A673 (cell line): ENCODE measurements around the gene GLCCI1.

ENCODE experiments used
- EZH2 ChIP-seq: fragments of 200-600 bp; sonication (generic); IDR thresholded peaks from 2 replicates; pipeline ENCODE4 v1.6.1; 2017; ENCODE audit warnings: borderline replicate concordance, low read depth, mild to moderate bottlenecking, mixed read lengths, antibody characterized with exemption, low read length; ENCODE audit not compliant: poor library complexity, severe bottlenecking
- TF ChIP-seq, protein P1 (sequence below): fragments of 300-800, 200-600 bp; sonication (generic); conservative IDR thresholded peaks from 2 replicates; pipeline ENCODE4 v1.5.1; 2017; ENCODE audit warnings: low read depth, mild to moderate bottlenecking, antibody characterized with exemption, low read length, moderate library complexity, mixed read lengths

GRCh38 chr7:8017423-8017822 lies 48.8 kb downstream of the GLCCI1 start:
- TF ChIP-seq, protein P1, sequence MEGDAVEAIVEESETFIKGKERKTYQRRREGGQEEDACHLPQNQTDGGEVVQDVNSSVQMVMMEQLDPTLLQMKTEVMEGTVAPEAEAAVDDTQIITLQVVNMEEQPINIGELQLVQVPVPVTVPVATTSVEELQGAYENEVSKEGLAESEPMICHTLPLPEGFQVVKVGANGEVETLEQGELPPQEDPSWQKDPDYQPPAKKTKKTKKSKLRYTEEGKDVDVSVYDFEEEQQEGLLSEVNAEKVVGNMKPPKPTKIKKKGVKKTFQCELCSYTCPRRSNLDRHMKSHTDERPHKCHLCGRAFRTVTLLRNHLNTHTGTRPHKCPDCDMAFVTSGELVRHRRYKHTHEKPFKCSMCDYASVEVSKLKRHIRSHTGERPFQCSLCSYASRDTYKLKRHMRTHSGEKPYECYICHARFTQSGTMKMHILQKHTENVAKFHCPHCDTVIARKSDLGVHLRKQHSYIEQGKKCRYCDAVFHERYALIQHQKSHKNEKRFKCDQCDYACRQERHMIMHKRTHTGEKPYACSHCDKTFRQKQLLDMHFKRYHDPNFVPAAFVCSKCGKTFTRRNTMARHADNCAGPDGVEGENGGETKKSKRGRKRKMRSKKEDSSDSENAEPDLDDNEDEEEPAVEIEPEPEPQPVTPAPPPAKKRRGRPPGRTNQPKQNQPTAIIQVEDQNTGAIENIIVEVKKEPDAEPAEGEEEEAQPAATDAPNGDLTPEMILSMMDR: no peak
- TF ChIP-seq EZH2: no peak
